ENCODE measurements around the gene IDH2.
"Not testable (repeated sequence)": the region's sequence is repeated elsewhere in the genome, so short reads cannot be mapped to it uniquely, and the experiment has no call there.

IDH2 gene

DNA sequence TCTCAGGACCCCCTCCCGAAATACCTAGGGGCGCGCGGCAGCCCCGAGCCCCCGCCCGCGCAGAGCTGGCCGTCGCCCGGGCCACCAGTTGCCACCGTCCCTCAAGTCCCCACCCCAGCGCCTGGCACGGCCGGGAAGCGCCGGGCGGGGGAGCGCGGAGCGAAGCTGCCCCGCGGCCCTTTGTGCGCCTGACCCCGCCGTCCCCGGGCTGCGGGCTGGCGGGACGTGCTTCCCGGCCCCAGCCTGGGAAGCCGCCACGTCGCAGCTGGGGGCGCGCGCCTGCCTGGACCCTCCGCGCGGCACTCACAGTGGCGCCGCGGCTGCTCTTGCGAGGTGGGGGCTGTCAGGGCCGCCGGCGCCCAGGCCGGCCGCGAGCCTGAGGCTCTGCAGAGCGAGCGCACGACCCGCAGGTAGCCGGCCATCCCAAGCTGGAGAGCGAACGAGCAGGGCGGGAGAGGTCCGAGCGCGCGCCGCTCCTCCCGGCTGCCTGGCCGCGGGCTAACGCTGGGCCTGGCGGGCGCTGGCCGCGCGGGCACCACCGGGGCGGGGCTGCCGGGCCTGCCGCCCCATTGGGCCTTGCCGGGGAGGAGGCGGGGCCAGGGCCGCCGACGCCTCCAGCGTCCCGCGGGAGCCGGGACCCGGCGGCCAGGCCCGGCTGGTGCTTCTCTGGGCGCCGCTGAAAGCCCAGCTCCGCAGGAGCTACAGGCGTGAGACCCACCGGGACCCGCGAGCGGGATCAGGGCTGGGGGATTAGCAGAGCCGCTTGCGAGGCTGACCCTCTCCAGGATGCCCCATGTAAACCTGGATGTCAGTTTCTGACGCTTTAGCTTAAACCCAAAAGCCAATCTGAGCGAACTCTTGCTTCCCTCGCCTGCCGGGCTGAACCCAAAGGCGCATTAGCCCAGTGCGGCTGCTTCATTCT lies at the start of gene IDH2:
IDH2 (minus strand) TSS at position 500 of the 922 bp plus-strand sequence; CDS start at position 422, 78 bp downstream.
- DNase-seq = peak; percentile 54

DNA sequence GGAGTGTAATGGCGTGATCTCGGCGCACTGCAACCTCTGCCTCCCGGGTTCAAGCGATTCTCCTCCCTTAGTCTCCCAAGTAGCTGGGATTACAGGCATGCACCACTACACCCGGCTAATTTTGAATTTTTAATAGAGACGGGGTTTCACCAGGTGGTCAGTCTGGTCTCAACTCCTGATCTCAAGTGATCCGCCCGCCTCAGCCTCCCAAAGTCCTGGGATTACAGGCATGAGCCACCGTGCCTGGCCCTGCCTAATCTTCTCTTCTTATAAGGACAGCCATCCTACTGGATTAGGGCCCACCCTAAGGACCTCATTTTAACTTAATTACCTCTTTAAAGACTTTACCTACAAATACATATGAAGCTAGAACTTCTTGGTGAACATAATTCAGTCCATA lies 48.3 kb upstream of the IDH2 start:
- DNase-seq = not testable (repeated sequence)

DNA sequence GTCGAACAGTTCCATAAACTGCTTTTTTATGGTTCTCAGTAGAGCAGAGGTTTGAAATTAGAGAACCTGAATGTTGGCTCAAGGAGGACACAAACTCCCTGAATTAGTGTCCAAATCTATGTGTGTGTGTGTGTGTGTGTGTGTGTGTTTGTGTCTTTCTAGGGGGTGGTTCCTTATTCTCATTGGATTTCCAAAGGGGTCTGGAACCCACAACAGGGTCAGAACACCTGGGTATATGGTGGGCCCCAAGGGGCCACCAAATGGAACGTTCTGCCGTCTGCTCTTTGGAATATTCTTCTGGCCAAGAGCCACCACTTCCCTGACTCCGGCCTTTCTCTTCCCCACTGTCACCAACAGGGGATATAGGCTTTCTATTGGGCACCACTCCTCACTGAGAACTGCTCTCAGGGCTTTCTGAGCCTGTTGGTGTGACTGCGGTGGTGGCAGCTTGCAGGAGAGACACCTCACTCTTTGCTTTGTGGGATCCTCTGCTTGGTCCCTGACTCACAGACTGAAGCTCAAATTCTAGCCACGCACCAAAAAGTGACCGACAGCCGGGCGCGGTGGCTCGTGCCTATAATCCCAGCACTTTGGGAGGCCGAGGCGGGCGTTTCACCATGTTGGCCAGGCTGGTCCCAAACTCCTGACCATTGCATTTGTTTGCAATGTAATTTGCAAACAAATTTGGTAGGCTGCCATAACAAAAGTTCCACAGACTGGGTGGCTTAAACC lies 47.5 kb upstream of the IDH2 start:
- DNase-seq = no peak

DNA sequence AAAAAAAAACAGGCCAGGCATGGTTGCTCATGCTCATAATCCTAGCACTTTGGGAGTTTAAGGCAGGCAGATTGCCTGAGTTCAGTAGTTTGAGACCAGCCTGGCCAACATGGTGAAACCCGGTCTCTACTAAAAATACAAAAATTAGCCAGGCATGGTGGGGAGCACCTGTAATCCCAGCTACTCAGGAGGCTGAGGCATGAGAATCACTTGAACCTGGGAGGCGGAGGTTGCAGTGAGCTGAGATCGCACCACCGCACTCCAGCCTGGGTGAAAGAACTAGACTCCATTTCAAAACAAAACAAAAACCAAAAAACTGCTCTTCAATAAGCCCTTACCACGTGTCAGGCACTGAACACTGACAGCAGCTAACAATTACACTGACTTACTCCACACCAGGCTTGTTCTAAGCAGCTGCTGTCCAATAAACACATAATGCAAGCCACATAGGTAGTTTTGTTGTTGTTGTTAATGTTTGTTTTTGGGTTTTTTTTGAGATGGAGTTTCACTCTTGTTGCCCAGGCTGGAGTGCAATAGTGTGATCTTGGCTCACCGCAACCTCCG lies 44.0 kb upstream of the IDH2 start:
- not testable (repeated sequence) for DNase-seq

DNA sequence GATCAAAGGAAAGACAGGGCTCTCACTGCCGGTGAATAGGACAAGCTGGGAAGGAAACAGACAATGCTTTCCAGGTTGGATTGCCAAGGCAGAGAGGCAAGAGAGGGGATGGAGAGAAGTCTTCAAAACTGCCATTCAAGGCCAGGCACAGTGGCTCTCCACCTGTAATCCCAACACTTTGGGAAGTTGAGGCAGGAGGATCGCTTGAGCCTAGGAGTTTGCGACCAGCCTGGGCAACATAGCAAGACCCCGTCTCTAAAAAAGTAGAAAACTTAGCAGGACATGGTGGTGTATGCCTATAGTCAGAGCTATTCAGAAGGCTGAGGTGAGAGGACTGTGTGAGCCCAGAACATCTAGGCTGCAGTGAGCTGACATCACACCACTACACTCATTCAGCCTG lies 43.5 kb upstream of the IDH2 start:
- no peak for DNase-seq

DNA sequence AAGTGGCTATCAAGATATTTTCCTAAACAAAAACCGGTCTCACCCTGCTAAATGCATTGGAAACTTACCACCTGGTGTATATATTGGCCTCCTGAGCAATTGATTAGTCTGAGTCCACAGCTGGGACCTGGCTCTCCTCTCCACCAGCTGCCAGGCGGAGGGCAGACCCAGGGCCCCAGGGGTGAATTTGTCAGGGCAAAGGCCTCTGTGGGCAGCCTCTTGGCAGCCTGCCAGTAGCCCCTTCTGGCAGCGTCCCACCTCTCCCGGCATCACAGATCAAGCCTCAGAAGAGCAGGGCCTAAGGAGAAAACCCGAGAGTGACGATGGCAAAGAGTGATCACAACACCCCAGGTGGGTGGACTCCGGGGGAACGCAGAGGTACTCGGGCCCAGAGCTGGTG lies 43.0 kb upstream of the IDH2 start:
- DNase-seq = no peak

DNA sequence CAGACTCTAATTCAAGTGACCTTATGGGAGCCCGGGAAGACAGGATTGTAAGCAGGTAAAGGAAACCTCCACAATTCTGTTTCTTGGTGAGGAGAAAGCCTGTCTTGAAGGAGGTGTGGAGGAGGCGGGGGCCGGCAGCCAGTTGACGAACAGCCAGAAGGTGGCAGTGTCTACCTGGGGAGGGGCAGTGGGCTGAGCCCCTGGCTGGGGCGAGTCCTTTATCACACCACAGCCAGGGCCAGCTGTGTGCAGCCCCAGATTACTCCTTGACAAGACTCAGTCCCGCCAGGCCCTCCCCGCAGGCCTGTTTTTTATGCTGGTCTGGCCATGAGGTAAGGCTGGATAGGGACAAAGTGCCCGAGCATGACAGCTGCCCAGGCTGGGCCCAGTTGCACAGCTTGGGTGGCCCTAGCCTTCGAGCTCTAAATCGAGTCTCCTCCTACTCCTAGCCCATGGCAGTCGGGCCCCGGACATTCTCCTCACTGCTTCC lies 40.9 kb upstream of the IDH2 start:
- DNase-seq = peak; percentile 0

DNA sequence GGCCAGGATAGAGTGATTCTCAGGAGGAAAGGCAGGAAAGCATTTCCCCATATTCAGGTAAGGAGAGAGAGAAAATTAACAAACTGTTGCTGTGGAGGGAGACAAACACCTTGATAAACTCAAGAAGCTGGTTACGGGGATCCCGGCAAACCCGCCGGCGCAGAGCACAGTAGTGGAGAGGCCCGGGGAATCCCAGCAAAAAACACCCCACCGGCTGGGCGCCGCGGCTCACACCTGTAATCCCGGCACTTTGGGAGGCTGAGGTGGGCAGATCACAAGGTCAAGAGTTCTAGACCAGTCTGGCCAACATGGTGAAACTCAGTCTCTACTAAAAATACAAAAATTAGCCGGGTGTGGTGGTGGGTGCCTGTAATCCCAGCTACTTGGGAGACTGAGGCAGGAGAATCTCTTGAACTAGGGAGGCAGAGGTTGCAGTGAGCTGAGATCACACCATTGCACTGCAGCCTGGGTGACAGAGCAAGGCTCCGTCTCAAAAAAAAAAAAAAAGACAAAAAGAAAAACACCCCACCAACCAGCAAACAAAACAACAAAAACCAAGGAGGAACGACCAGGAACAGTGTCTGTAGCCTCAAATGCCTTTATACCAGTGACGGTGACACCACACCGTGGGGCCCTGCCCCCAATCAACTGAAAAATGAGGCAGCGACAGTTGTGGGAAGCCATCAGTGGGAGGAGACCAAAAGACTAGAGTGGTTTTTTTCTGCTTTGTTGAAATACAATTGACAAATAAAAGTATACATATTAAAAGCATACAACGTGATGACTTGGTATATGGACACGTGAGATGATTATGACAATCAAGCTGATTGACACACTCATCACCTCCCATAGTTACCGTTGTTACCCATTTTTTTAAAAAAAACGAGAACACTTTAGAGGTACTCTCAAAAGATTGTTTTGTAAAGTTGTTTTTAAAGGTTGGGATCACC lies 40.2 kb upstream of the IDH2 start:
- DNase-seq = no peak

DNA sequence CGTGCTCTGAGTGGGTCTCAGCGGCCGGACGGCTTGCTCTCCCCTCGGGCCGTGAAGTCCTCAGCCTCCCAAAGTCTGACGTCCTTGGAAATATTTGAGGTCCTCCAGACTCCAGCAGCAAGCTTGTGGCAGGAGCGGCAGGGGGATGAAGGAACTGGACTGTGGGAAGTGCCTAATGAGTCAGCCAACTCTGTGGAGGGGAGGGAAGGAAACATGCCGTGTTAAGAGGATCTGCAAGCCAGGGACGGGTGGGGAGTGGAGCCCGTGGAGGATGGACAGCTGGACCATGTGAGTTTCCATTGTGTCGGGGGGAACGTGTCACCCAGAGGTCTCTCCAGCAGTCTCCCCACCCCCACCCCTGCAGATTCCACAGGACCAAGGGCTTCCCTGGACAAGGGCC lies 39.4 kb upstream of the IDH2 start:
- DNase-seq = no peak

DNA sequence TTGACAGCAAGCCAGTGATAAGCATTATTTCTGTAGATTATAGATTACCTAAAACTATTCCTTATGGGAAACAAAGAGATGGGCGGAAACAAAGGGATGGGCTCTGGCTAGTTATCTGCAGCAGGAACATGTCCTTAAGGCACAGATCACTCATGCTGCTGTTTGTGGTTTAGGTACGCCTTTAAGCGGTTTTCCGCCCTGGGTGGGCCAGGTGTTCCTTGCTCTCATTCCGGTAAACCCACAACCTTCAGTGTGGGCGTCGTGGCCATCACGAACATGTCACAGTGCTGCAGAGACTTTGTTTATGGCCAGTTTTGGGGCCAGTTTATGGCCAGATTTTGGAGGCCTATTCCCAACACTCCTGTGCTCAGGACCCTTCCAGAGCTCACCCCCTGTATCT lies 37.3 kb upstream of the IDH2 start:
- DNase-seq = not testable (repeated sequence)

DNA sequence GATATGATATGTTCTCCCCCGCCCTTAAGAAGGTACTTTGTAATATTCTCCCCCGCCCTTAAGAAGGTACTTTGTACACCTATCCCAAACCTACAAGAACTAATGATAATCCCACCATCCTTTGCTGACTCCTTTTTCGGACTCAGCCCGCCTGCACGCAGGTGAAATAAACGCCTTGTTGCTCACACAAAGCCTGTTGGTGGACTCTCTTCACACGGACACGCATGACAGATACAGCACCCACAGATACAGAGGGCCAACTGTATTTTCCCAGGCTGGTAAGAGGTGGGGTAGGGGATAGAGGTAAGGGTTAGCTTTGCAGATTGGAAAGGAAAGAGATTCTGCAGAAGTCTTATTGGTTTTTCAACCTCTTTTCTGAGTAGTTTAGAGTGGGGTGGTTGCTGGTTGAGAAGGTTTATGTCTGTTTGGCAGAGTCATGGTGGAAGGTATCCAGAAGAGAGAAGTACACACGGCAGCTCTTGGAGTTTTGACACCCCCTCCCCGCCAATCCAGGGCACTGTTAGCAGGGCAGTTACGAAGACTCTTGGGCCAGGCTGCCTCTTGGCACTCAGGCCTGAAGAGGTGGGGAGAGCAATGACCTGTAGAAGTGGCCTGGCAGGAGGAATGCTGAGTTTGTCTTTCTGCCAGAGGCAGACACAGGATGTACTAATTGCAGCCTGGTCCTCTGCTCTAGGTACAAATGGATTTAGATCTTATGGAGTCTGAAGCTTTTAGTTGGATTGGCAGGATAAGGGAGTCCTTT lies 36.0 kb upstream of the IDH2 start:
- no peak for DNase-seq

DNA sequence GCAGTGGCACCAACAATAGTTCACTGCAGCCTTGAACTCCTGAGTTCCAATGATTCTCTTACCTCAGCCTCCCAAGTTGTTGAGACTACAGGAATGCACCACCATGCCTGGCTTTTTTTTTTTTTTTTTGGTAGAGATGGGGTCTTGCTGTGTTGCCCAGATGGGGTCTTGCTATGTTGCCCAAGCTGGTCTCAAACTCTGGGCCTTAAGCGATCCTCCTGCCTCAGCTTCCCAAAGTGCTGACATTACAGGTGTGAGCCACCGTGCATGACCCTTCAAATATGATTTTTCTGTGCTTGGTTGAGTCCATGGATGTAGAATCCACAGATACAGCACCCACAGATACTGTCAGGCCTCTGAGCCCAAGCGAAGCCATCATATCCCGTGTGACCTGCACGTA lies 30.2 kb upstream of the IDH2 start:
- no peak for DNase-seq

DNA sequence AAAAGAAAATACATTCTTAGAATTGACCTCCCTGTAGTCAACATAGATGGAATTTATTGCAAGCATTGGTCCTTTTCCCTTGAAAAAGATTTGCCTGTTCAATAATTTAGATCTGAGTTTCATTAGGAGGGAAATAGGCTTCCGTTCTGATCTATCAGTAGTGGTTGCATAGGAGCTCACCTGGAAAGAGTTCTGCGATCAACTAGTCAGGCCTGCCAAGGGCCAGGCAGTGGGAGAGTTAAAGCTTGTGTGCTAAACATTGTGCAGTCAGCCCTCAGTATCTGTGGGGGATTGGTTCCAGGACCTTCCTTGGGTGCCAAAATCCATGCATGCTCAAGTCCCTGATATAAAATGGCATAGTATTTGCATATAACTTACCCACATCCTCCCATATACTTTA lies 29.6 kb upstream of the IDH2 start:
- no peak for DNase-seq

DNA sequence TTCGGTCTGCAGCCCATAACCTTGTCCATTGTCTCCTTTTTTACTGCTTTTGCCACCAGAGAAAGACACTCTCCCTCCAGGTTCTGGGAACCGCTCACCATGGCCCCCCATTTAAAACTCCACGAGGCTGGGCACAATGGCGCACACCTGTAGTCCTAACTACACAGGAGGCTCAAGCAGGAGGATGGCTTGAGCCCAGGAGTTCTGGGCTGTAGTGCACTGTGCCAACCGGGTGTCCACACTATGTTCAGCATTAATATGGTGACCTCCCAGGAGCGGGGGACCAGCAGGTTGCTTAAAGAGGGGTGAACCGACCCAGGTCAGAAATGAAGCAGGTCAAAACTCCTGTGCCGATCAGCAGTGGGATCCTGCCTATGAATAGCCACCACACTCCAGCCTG lies 28.0 kb upstream of the IDH2 start:
- DNase-seq = no peak

DNA sequence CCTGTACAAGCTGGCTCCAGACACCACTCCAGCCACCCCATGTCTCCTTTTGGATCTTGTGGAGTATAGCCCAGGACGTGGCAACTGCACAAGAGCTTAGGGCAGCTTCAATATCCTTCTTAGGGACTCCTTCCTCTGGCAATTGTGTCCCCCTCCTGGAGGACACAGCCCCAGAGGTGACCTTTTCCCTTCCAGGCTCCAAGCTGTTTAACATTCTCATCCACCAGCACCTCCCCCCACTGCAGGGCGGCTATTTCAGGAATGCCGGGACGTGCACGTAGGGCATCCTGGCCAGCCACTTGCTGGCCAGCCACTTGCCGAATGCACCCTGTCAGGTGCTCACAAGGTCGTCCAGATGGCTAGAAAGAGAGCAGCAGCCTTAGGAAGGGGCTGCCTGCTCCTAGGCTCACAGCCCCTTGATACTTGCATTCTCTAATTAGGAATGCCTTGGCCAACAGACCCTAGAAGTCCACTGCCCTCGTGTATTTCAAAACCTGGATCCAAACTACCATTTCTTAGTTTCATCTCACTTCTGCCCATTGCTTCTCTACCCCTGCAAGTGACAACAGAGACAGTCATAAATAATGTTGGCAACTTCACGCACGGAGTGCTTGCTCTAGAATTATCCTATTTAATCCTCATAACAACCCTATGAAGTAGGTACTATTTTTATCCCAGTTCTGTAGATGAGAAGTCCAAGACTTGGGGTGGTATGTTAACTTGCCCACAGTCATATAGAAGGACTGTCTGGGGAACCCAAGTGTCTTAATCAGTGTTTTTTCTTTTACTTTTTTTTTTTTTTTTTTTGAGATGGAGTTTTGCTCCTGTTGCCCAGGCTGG lies 24.5 kb upstream of the IDH2 start:
- no peak for DNase-seq

DNA sequence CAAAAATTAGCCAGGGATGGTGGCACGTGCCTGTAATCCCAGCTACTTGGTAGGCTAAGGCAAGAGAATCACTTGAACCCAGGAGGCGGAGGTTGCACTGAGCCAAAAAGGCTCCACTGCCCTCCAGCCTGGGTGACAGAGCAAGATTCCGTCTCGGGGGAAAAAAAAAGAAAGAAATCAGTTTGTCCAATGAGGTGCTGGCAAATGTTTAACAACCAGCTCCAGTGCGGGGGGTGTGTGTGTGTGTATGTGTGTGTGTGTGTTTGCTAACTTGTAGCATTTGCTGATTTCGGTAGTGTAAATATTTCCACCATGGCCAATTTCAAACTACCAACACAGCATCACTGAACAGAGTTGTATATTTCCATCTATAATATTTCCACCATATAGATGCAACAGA lies 23.8 kb upstream of the IDH2 start:
- DNase-seq = no peak

DNA sequence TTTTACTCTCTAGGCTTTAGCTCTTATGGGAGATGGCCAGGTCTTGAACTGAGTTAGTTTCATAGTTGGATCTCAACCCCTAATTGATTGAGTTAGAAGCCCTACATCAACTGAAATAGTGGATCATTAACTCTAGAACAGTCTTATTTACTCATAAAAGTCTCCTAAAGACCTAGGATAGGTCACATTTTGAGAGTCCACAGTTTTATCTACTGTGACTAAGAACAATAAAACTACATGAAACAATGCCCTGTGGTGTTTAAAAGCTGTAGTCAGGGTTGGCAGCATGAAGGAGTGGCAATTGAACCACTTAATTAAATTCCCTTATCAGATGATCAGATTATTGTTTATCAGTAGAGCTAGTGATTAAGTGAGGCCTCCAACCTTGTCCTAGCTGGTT lies 22.2 kb upstream of the IDH2 start:
- DNase-seq = no peak

DNA sequence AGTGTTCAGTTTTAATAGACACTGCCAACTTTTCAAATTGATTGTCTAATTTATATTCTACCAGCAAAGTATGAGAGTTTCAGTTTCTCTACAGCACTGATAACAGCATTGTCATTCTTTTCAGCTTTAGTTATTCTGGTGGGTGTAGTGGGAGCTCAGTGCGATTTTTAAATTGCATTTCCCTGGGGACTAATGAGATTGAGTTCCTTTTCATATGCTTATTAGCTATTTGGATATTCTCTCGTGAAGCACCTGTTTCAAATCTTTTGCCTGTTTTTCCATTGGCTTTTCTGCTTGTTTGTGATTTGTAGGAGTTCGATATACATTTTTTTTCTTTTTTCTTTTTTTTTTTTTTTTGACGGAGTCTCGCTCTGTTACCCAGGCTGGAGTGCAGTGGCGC lies 18.8 kb upstream of the IDH2 start:
- DNase-seq = no peak

DNA sequence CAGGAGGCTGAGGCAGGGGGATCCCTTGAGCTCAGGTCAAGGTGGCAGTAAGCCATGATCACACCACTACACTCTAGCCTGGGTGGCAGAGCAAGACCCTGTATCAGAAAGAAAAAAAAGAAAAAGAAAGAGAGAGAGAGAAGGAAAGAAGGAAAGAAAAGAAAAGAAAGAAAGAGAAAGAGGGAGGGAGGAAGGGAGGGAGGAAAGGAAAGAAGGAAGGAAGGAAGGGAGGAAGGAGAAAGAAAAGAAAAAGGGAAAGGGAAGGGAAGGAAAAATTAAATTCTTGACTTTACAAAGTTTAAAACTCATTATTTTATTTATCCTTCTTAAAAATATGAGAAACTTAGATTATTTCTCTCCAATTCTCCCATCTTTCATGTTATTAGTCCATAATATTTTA lies 17.1 kb upstream of the IDH2 start:
- DNase-seq = no peak

DNA sequence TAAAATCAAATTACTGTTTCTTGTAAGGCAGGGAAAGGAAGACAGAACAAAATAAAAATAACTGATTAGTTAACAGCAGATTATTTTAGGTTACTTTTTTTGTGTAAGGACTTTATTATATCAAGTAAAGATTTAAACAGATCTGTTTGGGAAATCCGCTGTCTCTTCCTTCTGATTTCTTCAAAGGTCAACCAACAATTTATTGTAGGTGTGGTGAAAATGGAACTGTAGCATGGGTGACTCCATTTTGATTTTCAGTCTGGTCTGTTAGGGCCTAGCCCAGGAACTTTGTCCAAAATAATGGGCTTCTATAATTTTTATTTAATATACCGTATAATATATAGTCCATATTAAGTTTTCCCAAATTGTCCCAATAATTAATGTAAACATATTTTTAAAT lies 13.5 kb upstream of the IDH2 start:
- DNase-seq = no peak

DNA sequence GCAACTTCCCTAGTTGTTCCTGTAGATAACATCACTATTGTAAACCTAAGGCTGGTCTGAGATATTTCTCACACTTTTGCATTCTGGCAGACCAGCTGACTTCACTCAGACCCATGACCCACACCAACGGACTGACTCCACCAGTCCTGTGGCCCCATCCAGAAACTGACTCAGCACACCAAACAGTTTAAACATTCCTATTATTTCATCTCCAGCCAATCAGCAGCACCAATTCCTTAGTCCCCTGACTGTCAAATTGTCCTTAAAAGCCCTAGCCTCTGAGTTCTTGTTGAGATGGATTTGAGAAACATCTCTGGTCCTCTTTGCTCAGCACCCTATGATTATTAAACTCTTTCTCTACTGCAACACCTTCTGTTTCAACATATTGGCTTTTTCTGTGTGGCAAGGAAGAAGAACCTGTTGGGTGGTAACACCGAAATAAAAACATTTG lies 12.2 kb upstream of the IDH2 start:
- no peak for DNase-seq

Data from NCI-H1105 treated with DMSO at 0.1 percent for 48 hours (cell line).